Panc1 (cell line): Measurements from ENCODE around the gene PRKAG2. TPM values are rescaled to one million over a fixed set of nuclear protein-coding genes. Genes with fewer than 3 reads are reported as not detected.

Source experiments
- ATAC-seq: fragments of 200-7000 bp; cut with Tn5 transposase; 2 replicates; pipeline ENCODE4 v1.9.1; 2020; ENCODE audit warnings: mild to moderate bottlenecking, moderate library complexity
- BruUV-seq: library from RNA; stranded (reverse); fragments of 400-500 nt; replicated peaks from 2 replicates; lab custom pipeline; 2021; lab: Mats Ljungman, UMichigan
- CTCF ChIA-PET: fragments of 300-600 bp; sonication (Branson Sonifier 250); formaldehyde crosslinking; loops from one replicate; lab custom pipeline; 2022; ENCODE audit warnings: antibody characterized with exemption; lab: Charles Lee
- POLR2A ChIA-PET: fragments of 300-600 bp; sonication (Branson Sonifier 250); formaldehyde crosslinking; loops from one replicate; lab custom pipeline; 2022; ENCODE audit warnings: antibody characterized with exemption; lab: Charles Lee
- DNase-seq: peaks from one replicate; pipeline ENCODE4 v3.0.0-alpha.2; 2010; ENCODE audit warnings: low read depth, low spot score
- H3K27ac ChIP-seq: 2 replicates; pipeline ENCODE4 v1.5.1; 2011; ENCODE audit warnings: mild to moderate bottlenecking, low read length, inconsistent platforms
- H3K27me3 ChIP-seq: fragments of 200-500 bp; sonication (Bioruptor generic); 2 replicates; pipeline ENCODE4 v1.6.0; 2014; ENCODE audit warnings: low read length, inconsistent platforms; ENCODE audit not compliant: control insufficient read depth, insufficient read depth
- H3K36me3 ChIP-seq: fragments of 200-500 bp; sonication (Bioruptor generic); 2 replicates; pipeline ENCODE4 v1.5.1; 2014; ENCODE audit warnings: inconsistent platforms, mild to moderate bottlenecking, low read length, moderate library complexity; ENCODE audit not compliant: control insufficient read depth, insufficient read depth
- H3K4me1 ChIP-seq: 2 replicates; pipeline ENCODE4 v1.5.1; 2011; ENCODE audit warnings: inconsistent platforms, mild to moderate bottlenecking, low read length, moderate library complexity; ENCODE audit not compliant: control insufficient read depth, insufficient read depth
- H3K4me3 ChIP-seq, 2 experiments: 2 replicates each; pipeline ENCODE4 v1.5.1; 2011 to 2012; ENCODE audit warnings: low read depth in 2 of 2, low read length in 2 of 2, mild to moderate bottlenecking in 2 of 2, inconsistent platforms in 1 of 2, moderate library complexity in 1 of 2
- H3K9me3 ChIP-seq: fragments of 200-500 bp; sonication (Bioruptor generic); 2 replicates; pipeline ENCODE4 v1.5.1; 2014; ENCODE audit warnings: low read depth, mild to moderate bottlenecking, inconsistent platforms, low read length, moderate library complexity; ENCODE audit not compliant: control insufficient read depth, insufficient read depth
- POLR2AphosphoS5 ChIP-seq: IDR thresholded peaks from 2 replicates; pipeline ENCODE4 v1.6.1; 2012; ENCODE audit warnings: mild to moderate bottlenecking, low read depth, low read length, moderate library complexity
- SIN3A ChIP-seq: IDR thresholded peaks from 2 replicates; pipeline ENCODE4 v1.6.1; 2012; ENCODE audit warnings: low read depth, mild to moderate bottlenecking, low read length, moderate library complexity, borderline replicate concordance; ENCODE audit not compliant: insufficient read depth
- TCF7L2 ChIP-seq: IDR thresholded peaks from 2 replicates; pipeline ENCODE4 v1.6.1; 2011; ENCODE audit warnings: mild to moderate bottlenecking, low read depth, low read length, inconsistent platforms
- in situ Hi-C: cut with HindIII; loops from 2 replicates; pipeline ENCODE4 v1.10.0; 2016; ENCODE audit warnings: low sequenced_read_pairs, low pct_unique_long_range_greater_than_20kb
- intact Hi-C: fragments of 100-400 bp; cut with micrococcal nuclease; formaldehyde crosslinking; loops from one replicate; pipeline ENCODE4 v1.10.0; 2022; ENCODE audit not compliant: unreplicated experiment
- total RNA-seq: library from RNA; stranded (reverse); gene quantifications from one replicate; pipeline ENCODE4 v1.2.1, GENCODE V29; 2021; ENCODE audit not compliant: unreplicated experiment
- TF ChIP-seq, protein P1 (sequence below): fragments of 450-650 bp; IDR thresholded peaks from 2 replicates; pipeline ENCODE4 v1.5.1; 2017; ENCODE audit warnings: mild to moderate bottlenecking
- TF ChIP-seq, protein P2 (sequence below), 2 experiments: IDR thresholded peaks; 2 replicates each; pipeline ENCODE4 v1.6.1; 2011 to 2012; ENCODE audit warnings: low read depth in 2 of 2, control low read depth in 1 of 2, low read length in 1 of 2, mild to moderate bottlenecking in 1 of 2, moderate library complexity in 1 of 2; ENCODE audit not compliant: insufficient read depth in 1 of 2

The PRKAG2 gene
- total RNA-seq, 1 experiment from 2014 or later: 71.6 TPM

DNA sequence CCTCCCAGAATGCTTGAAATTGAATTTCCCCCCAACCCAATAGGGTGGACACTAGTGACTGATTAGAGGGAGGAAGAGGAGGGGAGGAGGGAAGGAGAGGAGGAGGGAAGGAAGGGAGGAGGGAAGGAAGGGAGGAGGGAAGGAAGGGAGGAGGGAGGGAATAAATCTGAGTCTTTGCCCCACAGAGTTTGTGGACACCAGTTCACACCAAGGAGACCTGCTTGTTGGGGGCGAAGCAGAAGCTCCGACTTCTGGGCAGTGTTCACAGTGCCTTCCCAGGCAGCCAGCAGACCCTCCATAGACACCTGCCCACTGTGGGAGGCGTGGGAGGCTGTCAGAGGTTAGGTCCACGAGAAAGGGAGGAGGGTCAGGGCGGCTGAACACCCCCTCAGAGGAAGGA, 44.8 kb downstream of the PRKAG2 start:
- ChIA-PET CTCF (no interaction called here), POLR2A (no interaction called here)
- in situ Hi-C loops (no loop called here), intact Hi-C loops (no loop called here)
- TF ChIP-seq, protein P1, sequence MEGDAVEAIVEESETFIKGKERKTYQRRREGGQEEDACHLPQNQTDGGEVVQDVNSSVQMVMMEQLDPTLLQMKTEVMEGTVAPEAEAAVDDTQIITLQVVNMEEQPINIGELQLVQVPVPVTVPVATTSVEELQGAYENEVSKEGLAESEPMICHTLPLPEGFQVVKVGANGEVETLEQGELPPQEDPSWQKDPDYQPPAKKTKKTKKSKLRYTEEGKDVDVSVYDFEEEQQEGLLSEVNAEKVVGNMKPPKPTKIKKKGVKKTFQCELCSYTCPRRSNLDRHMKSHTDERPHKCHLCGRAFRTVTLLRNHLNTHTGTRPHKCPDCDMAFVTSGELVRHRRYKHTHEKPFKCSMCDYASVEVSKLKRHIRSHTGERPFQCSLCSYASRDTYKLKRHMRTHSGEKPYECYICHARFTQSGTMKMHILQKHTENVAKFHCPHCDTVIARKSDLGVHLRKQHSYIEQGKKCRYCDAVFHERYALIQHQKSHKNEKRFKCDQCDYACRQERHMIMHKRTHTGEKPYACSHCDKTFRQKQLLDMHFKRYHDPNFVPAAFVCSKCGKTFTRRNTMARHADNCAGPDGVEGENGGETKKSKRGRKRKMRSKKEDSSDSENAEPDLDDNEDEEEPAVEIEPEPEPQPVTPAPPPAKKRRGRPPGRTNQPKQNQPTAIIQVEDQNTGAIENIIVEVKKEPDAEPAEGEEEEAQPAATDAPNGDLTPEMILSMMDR: no peak
- TF ChIP-seq SIN3A: no peak
- TF ChIP-seq TCF7L2: no peak
- TF ChIP-seq, protein P2, sequence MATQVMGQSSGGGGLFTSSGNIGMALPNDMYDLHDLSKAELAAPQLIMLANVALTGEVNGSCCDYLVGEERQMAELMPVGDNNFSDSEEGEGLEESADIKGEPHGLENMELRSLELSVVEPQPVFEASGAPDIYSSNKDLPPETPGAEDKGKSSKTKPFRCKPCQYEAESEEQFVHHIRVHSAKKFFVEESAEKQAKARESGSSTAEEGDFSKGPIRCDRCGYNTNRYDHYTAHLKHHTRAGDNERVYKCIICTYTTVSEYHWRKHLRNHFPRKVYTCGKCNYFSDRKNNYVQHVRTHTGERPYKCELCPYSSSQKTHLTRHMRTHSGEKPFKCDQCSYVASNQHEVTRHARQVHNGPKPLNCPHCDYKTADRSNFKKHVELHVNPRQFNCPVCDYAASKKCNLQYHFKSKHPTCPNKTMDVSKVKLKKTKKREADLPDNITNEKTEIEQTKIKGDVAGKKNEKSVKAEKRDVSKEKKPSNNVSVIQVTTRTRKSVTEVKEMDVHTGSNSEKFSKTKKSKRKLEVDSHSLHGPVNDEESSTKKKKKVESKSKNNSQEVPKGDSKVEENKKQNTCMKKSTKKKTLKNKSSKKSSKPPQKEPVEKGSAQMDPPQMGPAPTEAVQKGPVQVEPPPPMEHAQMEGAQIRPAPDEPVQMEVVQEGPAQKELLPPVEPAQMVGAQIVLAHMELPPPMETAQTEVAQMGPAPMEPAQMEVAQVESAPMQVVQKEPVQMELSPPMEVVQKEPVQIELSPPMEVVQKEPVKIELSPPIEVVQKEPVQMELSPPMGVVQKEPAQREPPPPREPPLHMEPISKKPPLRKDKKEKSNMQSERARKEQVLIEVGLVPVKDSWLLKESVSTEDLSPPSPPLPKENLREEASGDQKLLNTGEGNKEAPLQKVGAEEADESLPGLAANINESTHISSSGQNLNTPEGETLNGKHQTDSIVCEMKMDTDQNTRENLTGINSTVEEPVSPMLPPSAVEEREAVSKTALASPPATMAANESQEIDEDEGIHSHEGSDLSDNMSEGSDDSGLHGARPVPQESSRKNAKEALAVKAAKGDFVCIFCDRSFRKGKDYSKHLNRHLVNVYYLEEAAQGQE (IDR thresholded peaks at IDR 0.05; ENCODE audit: insufficient read depth in 1 of 2, low read depth in 2 of 2, low read length in 1 of 2): no peak
- no peak for TF ChIP-seq POLR2AphosphoS5
- DNase-seq (no peak), ATAC-seq (no peak)
- H3K4me3 ChIP-seq: no peak overlapping the region
- H3K27me3 ChIP-seq: no peaks in the 10 kb centered on the region
- H3K9me3 ChIP-seq: no peaks in the 10 kb centered on the region
- BruUV-seq: no TSS peak
- no peak overlapping the region for H3K27ac ChIP-seq
- no peaks in the 10 kb centered on the region for H3K36me3 ChIP-seq
- no peaks in the 10 kb centered on the region for H3K4me1 ChIP-seq

DNA sequence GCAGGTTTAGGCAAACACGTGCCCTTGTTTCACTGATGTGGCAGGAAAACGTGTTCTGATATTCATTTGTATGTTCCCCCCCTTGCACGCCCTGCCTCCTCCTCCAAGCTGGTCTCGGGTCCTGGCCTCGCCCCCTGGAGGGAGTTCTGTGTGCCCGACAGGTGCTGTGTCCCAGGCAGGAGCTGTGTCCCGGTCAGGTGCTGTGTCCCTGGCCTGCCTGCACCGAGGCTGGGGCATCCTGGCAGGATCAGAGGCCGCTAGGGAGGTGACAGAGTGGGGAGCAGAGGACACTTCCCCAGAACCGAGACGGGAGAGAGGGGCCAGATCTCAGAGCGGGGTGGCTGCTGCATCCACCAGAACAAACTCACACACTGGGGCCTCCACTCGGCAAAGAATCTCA, 45.3 kb downstream of the PRKAG2 start:
- H3K27ac ChIP-seq: no peak overlapping the region
- DNase-seq (no peak), ATAC-seq (no peak)
- H3K4me1 ChIP-seq: no peaks in the 10 kb centered on the region
- ChIA-PET POLR2A (no interaction called here), CTCF (no interaction called here)
- H3K27me3 ChIP-seq: peaks cover 4% of the 10 kb centered on the region; the same call in 1 of the 2 replicates
- TF ChIP-seq, protein P1: no peak
- TF ChIP-seq SIN3A (no peak), POLR2AphosphoS5 (no peak), TCF7L2 (no peak)
- TF ChIP-seq, protein P2 (IDR thresholded peaks at IDR 0.05; ENCODE audit: insufficient read depth in 1 of 2, low read depth in 2 of 2, low read length in 1 of 2): no peak
- intact Hi-C loops (no loop called here), in situ Hi-C loops (no loop called here)
- H3K36me3 ChIP-seq: no peaks in the 10 kb centered on the region
- BruUV-seq: no TSS peak
- no peak overlapping the region for H3K4me3 ChIP-seq
- H3K9me3 ChIP-seq: no peaks in the 10 kb centered on the region
